HG02884 (cell line): ENCODE results near the gene TALDO1.

Source experiments
- ATAC-seq: cut with Tn5 transposase; IDR thresholded peaks from one replicate; pipeline ENCODE4 v1.9.1; 2021; ENCODE audit warnings: mild to moderate bottlenecking, moderate library complexity; ENCODE audit not compliant: unreplicated experiment

TALDO1 gene

DNA sequence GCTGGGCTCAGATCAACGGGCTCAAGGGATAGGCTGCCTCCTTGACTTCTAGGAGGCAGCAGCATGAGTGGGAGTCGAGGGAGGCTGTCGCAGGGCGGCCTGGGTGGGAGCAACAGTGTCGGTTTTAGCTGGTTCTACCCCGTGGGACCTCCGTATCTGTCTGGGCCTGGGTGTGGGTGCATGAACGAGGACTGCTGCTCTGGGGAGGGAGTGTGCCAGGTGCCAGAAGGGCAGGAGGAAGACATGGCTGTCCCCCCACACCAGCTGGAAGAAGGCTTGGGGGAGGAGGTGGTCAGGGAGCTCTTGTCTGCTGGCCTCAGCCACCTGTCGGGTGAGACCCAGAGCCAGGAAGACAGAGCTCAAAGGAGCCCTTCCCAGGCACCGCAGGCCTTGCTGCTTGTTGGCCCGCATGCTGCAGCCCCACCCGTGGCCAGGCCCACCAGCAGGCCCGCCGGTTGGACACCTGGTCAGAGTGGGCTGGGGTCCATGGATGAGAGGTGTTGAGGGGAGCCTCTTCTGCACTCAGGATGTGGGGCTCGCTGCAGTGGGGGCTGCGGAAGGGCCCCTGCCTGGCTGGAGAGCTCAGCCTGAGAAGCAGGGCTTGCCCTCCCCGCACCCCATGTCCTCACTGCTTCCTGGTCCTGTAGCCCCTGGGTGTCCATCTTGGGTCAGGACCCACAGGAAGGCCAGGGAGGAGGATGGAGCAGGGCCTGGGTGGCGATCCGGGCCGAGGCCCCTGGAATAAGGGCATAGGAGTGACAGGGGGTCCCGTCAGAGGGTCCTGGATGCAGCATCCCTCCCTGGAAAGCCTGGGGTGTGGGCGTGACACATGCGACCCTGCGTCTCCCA is 39.2 kb downstream of the TALDO1 start:
- ATAC-seq, result no peak

DNA sequence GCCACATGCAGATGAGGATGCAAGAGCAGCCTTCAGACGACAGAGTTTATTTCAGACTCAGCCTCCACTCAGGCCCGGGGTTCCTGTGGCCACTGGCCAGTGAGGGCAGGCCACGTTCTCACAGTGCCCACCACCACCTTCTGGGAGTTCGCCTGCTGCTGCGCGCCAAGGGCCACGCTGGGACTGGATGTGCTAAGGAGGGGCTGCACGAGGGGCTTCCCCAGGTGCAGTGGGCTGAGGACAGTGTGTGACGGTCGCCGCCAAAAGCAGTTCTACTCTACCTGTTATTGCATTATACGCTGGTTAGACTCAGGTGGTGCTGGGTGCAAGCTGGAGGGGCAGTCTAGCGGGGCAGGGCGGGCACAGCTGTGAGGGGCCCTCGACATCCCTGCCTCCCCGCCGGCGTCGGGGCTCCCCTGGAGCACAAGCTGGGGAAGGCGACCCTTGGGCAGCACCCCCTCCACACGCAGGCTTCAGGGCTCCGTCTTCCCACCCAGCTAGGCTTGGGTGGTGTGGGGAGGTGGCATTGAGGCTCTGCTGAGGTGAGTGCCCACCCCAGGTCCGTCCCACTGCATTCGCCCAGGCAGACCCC is 39.9 kb downstream of the TALDO1 start:
- no peak for ATAC-seq

GRCh38 chr11:788009-788640 is 40.9 kb downstream of the TALDO1 start:
- no peak for ATAC-seq

- no peak for ATAC-seq
These were observed 42.0 kb downstream of the TALDO1 start for GRCh38 chr11:788953-789940.

DNA sequence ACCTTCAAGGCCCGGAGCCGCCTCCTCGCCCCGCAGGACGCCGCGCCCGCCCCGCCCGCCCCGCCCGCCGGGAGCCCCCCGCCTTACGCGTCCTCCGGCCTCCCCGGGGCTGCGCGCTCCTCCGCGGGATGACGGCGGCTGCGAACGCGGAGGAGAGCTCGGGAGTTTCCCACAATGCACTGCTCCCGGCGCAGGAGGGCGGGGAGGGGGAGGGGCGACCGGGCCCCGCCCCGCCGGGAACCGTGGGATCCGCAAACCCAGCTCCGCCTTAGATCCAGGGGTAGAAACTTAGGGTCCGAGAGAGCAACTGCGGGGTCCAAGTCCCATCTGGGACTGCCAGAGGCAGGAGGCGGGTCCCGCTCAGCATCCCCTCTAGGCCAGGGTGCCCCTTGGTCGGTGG is 42.7 kb downstream of the TALDO1 start, which contains the start of gene CEND1:
CEND1 (minus strand) TSS at position 148 of the 400 bp plus-strand sequence. CDS start 1,514 bp downstream, outside the sequence.
- no peak for ATAC-seq

DNA sequence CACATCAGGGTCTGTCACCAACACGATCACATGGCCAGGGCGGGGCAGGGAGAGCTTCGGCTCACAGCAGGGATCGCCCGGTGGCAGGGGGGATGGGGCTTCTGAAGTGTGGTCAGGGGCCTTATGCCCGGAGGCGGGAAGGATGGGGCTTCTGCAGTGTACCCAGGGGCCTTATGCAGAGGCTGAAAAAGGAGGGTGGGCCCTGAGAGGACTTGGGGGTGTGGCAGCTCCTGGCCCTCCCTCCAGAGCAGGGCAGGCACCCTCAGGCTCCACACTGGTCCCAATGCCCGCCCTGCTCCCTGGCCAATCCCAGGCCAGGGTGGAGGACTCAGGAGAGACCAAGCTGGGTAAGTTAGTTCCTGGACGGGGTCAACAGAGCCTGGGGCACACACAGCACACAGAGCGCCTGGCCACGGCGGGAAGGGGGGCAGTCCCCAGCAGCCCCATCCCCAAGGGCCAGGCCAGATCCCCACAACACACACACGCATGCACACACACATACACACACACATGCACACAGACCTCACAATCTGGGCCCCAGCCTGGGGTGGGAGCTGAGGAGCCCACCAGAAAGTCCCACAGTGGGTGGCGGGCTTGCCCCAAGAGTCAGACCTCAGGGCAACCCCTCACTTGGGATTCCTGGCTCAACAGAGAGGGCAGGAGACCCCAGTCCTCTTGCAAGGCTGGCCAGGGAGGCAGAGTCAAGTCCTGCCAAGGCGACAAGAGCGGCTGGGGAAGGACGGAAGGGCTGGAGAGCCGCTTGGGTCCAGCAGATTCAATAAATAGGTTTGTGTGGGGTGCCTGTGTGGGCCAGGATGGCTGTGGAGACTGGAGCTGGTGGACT is 43.7 kb downstream of the TALDO1 start:
- no peak for ATAC-seq

- ATAC-seq, result no peak
These were observed 44.6 kb downstream of the TALDO1 start for GRCh38 chr11:791658-792534.

DNA sequence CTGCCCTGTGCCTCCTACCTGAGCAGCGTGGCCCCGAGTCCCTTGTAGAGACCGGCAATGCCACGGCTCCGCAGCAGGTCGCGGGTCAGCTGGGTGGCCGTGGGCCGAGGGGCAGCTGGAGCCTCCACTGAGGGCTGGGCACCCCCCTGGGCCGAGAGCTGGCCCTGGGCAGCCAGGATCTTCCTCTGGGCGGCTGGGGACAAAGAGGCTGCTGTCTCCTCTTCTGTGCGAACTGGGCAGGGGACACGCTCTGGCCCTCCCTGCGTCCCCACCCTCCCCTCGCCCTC is 45.2 kb downstream of the TALDO1 start:
- ATAC-seq, result no peak

DNA sequence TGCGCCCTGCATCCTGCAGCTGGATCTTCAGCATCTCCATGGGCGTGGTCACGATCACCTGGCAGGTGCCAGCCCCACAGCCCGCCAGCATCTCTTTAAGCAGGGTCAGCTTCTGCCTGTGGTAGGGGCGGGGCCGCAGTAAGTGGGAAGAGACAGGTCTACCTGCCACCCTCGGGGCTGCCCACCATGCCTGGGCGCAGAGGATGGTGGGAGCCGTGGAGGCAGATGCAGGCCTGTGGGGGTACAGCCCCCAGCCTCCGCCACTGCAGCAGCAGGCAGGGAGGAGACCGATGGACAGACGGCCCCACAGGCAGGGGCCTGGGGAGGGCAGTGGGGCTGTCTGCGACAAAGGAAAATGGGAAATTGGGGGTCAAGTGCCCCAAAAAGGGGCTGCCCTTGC is 45.6 kb downstream of the TALDO1 start:
- no peak for ATAC-seq

DNA sequence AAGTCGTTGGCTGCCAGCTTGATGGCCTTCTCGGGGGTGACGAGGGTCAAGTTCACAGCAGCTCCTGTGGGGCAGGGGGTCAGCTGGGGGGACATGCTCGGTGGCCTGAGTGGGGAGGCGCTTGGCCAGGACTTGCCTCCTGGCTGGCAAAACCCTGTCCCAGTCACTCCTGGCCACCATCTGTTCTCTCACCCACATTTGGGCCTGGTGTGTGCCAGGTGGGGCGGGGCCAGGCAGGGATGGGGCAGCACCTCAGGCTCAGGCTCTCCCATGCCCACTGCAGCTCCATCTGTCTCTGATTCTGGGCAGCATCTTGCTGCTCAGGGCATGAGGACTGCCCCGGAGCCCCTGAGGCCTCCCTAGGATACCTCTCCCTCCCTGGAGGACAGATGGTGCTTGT is 46.3 kb downstream of the TALDO1 start:
- no peak for ATAC-seq

GRCh38 chr11:794013-794765 is 46.9 kb downstream of the TALDO1 start:
- no peak for ATAC-seq

DNA sequence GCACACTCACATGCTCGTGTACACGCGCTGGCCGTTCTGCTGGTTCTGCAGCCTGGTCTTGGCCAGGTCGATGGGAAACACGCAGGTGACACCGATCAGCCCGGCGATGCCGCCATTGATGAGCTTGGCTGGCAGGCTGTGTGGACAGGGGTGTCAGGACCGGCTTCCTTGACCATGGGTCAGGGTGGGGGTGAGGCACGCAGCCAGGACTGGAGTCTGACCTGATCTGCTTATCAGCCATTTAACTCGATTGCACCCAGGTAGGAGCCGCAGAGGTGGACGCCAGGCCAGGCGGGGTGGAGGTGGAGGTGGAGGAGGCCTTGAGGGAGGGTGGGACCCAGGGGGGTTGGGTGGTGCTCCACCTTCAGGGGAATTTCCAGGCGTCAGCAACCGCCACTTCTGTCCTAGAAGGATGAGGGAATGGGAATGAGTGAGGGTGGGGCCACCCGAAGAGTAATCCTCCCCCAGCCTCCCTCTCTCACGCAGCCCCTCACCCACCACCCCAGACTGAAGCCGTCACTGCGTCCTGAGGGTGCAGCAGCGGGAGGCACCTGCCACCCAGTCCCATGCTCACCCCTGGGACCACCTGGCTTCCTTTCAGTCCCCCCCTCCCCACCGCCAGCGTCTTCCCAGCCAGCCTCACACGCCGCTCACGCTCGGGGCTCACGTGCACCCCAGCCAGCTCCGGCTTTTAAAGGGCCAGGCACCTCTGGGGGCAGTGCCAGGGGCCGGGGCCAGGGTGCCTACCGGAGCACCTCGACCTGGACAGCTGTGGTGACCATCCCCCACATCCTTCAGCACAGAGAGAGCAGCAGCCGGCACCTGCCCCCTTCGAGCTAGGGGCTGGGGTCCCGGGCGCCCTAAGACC is 47.7 kb downstream of the TALDO1 start:
- no peak for ATAC-seq

DNA sequence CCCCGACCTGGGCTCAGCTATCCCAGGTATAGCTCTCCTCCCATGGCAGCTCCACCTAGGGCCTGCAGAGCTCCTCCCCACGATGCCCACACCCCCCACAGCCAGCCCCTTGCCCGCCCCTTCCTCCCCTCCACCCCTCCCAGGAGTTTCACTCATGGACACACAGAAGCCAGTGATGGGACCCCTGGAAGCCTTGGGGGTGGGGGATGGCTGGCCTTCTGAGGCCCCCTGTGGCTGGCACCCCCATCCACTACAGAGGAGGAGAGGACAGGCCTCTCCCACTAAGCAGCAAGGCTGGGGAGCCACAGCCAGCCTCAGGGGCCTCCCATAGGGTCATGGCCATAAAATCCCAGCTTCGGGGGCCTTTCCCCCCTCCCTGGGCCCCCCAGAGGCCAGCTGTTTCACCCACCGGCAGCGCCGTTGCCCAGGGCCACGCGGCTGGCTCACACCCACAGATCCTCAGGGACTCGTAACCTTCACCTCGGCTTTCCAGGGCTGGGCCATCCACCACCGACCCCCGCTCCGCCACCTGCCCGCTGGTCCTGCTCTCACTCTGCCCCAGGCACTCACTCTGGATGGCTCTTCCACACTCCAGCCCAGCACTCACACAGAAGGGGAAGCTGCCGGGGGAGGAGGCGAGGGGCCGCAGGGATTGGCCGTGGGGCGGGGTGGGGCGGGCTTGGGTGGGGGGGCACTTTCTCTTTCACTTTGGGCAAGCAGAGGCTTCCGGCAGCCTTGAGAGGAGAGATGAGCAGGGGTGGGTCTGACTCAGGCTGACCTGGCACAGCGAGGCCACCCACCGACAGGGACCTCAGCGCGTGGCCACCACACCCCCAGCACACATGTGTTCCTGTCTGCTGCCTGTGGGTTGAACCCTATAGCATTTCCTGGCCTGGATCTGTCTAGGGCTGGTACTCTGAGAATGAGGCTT is 48.6 kb downstream of the TALDO1 start:
- ATAC-seq, result no peak

DNA sequence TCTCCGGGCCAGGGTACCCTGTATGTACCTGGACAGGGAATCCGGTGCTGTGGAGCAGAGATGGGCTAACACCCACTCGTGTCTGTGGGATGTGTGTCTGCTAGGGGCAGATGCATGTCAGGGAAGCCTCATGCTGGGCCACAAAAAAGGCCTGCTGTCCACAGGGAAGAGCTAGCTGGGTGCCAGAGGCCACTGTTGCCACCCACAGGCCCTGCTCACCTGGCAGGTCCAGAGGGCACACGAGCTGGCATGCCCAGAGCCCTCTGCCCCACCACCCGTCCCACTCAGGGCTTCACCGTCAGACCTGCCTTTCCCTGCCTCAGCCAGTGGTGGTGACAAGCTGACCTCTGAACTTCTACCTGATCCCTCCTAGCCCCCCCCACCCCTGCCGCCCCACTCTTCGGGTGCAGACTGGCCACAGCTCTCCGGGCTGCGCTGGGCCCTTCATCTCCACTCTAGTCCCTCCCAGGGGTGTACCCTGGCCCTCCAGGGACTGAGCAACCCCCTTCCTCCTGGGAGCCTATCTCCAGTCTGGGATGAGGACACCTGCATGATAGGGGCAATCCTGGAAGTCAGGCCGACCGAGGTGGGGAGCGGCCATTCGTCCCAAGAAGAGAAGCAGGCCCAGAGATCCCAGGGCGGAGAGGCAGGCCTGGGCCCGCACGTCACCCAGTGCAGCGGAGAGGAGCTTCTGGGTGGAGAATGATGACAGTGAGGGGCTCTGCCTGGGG is 49.5 kb downstream of the TALDO1 start:
- ATAC-seq, result no peak

- peak; percentile 36 for ATAC-seq
These were observed 50.2 kb downstream of the TALDO1 start for GRCh38 chr11:797296-798092.
